ENCODE data around the gene CALCB. TPM values are rescaled to one million over a fixed set of nuclear protein-coding genes. Genes with fewer than 3 reads are reported as not detected.

The CALCB gene
- total RNA-seq, 1 experiment from 2014 or later: not detected

DNA sequence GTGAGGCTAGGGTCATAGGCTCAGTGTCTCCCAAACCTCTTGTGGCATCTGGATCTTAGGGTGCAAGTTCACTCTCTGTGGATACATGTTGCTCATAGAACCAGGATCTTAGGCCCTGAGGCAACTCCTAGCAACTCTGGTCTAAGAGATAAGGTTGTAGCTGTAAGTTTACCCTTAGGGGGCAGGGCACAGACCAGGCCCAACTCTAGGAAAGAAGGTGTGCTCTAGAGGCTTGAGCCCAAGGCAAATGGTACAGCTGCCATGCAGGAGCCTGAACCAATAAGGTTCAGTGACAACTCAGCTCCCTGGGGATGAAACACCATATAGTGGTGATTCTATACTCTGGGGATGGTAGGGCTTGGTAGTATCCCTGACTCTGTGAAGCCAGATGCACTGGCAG, 17.8 kb downstream of the CALCB start:
- no peaks in the 10 kb centered on the region for H3K9me3 ChIP-seq (ENCODE audit: control insufficient read depth, low read depth, low read length)

More for the DNA sequence above, 17.8 kb downstream of the CALCB start:
- Histone ChIP-seq H3K18ac (ENCODE audit: insufficient read length, low read depth, low read length) (no peak overlapping the region), H3K9ac (ENCODE audit: extremely low read depth, insufficient read length, low read length) (no peak overlapping the region), H3K4ac (ENCODE audit: low read depth, low read length) (no peak overlapping the region), H3K23ac (ENCODE audit: insufficient read length, low read depth, low read length) (no peak overlapping the region), H3K27ac (ENCODE audit: insufficient read length, low read depth, low read length) (no peak overlapping the region), H2BK20ac (ENCODE audit: low read depth, low read length, poor library complexity, severe bottlenecking) (no peak overlapping the region), H2BK12ac (ENCODE audit: insufficient read length, low read depth, low read length) (no peak overlapping the region), H3K79me1 (ENCODE audit: insufficient read depth, low read depth, low read length, poor library complexity, severe bottlenecking) (no peaks in the 10 kb centered on the region), H4K20me1 (ENCODE audit: control insufficient read depth, insufficient read depth, insufficient read length) (no peaks in the 10 kb centered on the region), H4K5ac (ENCODE audit: insufficient read length, low read depth, low read length) (no peak overlapping the region), H3K56ac (ENCODE audit: insufficient read length, low read depth, low read length) (no peak overlapping the region), H2BK120ac (ENCODE audit: low read depth, low read length, poor library complexity, severe bottlenecking) (no peak overlapping the region), H3K23me2 (ENCODE audit: insufficient read length, low read depth, low read length, poor library complexity, severe bottlenecking) (no peaks in the 10 kb centered on the region), H2BK15ac (ENCODE audit: low read depth, low read length) (no peak overlapping the region), H2BK5ac (ENCODE audit: insufficient read length, low read length) (no peak overlapping the region), H3K14ac (ENCODE audit: insufficient read depth, low read length) (no peak overlapping the region), H2AK5ac (ENCODE audit: insufficient read length, low read length) (no peak overlapping the region), H3T11ph (ENCODE audit: low read length) (no peak overlapping the region), H4K91ac (ENCODE audit: insufficient read length, low read depth, low read length) (no peak overlapping the region), H3K27me3 (ENCODE audit: insufficient read depth, low read length) (no peaks in the 10 kb centered on the region), H3K4me2 (ENCODE audit: insufficient read depth, insufficient read length, low read length) (no peak overlapping the region), H4K8ac (replicated peaks; ENCODE audit: insufficient read length, low read depth, low read length) (no peak overlapping the region), H3K79me2 (ENCODE audit: insufficient read depth, low read length) (no peaks in the 10 kb centered on the region), H2AFZ (ENCODE audit: low read length) (no peak overlapping the region), H3K4me1 (ENCODE audit: insufficient read depth, low read length) (no peaks in the 10 kb centered on the region)
- Mint-ChIP-seq H3K4me1 (no peaks in the 10 kb centered on the region), H3K36me3 (ENCODE audit: insufficient read depth in 1 of 3, low read depth in 3 of 3) (no peaks in the 10 kb centered on the region), H3K9me3 (peaks cover 2 to 10% of the 10 kb centered on the region in 2 experiments; a peak in 2 of 5 replicates), H3K27ac (no peak overlapping the region), H3K27me3 (ENCODE audit: low read depth) (no peaks in the 10 kb centered on the region; the same call in 1 of the 2 replicates), H3K4me3 (no peak overlapping the region)
- no peak for DNase-seq
- TF ChIP-seq, protein P1, sequence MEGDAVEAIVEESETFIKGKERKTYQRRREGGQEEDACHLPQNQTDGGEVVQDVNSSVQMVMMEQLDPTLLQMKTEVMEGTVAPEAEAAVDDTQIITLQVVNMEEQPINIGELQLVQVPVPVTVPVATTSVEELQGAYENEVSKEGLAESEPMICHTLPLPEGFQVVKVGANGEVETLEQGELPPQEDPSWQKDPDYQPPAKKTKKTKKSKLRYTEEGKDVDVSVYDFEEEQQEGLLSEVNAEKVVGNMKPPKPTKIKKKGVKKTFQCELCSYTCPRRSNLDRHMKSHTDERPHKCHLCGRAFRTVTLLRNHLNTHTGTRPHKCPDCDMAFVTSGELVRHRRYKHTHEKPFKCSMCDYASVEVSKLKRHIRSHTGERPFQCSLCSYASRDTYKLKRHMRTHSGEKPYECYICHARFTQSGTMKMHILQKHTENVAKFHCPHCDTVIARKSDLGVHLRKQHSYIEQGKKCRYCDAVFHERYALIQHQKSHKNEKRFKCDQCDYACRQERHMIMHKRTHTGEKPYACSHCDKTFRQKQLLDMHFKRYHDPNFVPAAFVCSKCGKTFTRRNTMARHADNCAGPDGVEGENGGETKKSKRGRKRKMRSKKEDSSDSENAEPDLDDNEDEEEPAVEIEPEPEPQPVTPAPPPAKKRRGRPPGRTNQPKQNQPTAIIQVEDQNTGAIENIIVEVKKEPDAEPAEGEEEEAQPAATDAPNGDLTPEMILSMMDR (conservative IDR thresholded peaks at IDR 0.05): no peak
